ENCODE data around the gene HDAC4.

GRCh38 chr2:239387811-239388210 lies 13.0 kb downstream of the HDAC4 start:
- no peak for TF ChIP-seq CTCF (IDR thresholded peaks at IDR 0.05; ENCODE audit: insufficient read depth, low read length, poor library complexity, severe bottlenecking)
- no peak for TF ChIP-seq EZH2phosphoT487 (conservative IDR thresholded peaks at IDR 0.05; ENCODE audit: low read length)
